IMR-90 (cell line): ENCODE data around the gene NAA30. TPM values are rescaled to one million over a fixed set of nuclear protein-coding genes. Genes with fewer than 3 reads are reported as not detected.

ENCODE experiments used
- ATAC-seq: fragments of 200-7000 bp; cut with Tn5 transposase; 2 replicates; pipeline ENCODE4 v1.9.1; 2020; ENCODE audit warnings: low read depth, mild to moderate bottlenecking, moderate library complexity
- BruUV-seq: library from RNA; stranded (reverse); fragments of 400-500 nt; replicated peaks from 2 replicates; lab custom pipeline; 2021; lab: Mats Ljungman, UMichigan
- CTCF ChIA-PET: fragments of 300-600 bp; formaldehyde crosslinking; extraction: SDS; loops from one replicate; lab custom pipeline; 2021; ENCODE audit warnings: antibody characterized with exemption; lab: Yijun Ruan, JAX
- POLR2A ChIA-PET: fragments of 300-600 bp; sonication (Branson Sonifier 250); formaldehyde crosslinking; loops from one replicate; lab custom pipeline; 2022; ENCODE audit warnings: antibody characterized with exemption; ENCODE audit not compliant: unreplicated experiment; lab: Charles Lee
- DNase-seq: peaks from one replicate; pipeline ENCODE4 v3.0.0; 2013
- H2AFZ ChIP-seq: replicated peaks from 2 replicates; pipeline ENCODE3; 2013; ENCODE audit warnings: low read length, mild to moderate bottlenecking; ENCODE audit not compliant: poor library complexity
- H2AK5ac ChIP-seq: 2 replicates; pipeline ENCODE4 v1.6.1; 2013; ENCODE audit warnings: low read depth, low read length, inconsistent platforms
- H2AK9ac ChIP-seq: replicated peaks from 2 replicates; pipeline ENCODE3; 2013; ENCODE audit warnings: mild to moderate bottlenecking, low read depth, low read length, moderate library complexity; ENCODE audit not compliant: poor library complexity
- H2BK120ac ChIP-seq: 2 replicates; pipeline ENCODE4 v1.6.1; 2013; ENCODE audit warnings: low read depth, low read length, inconsistent platforms
- H2BK15ac ChIP-seq: 3 replicates; pipeline ENCODE4 v1.6.1; 2013; ENCODE audit warnings: low read depth, low read length, inconsistent platforms
- H2BK20ac ChIP-seq: 2 replicates; pipeline ENCODE4 v1.6.1; 2013; ENCODE audit warnings: low read depth, mild to moderate bottlenecking, inconsistent platforms, low read length, moderate library complexity
- H2BK5ac ChIP-seq: 2 replicates; pipeline ENCODE4 v1.6.1; 2013; ENCODE audit warnings: mild to moderate bottlenecking, low read depth, low read length, inconsistent platforms; ENCODE audit not compliant: poor library complexity, severe bottlenecking
- H3K14ac ChIP-seq: replicated peaks from 2 replicates; pipeline ENCODE4 v1.6.1; 2013; ENCODE audit warnings: low read depth, low read length, inconsistent platforms
- H3K18ac ChIP-seq: 2 replicates; pipeline ENCODE4 v1.6.1; 2013; ENCODE audit warnings: low read depth, low read length, control low read depth
- H3K23ac ChIP-seq: 2 replicates; pipeline ENCODE4 v1.6.1; 2013; ENCODE audit warnings: low read depth, low read length, inconsistent platforms
- H3K27ac ChIP-seq: 2 replicates; pipeline ENCODE4 v1.5.1; 2013; ENCODE audit warnings: mild to moderate bottlenecking, control low read depth, low read length; ENCODE audit not compliant: insufficient read depth
- H3K27me3 ChIP-seq: 2 replicates; pipeline ENCODE4 v1.6.1; 2013; ENCODE audit warnings: low read length; ENCODE audit not compliant: control insufficient read depth, insufficient read depth
- H3K36me3 ChIP-seq: 2 replicates; pipeline ENCODE4 v1.6.1; 2013; ENCODE audit warnings: low read length, mixed read lengths; ENCODE audit not compliant: control insufficient read depth, insufficient read depth
- H3K4ac ChIP-seq: 2 replicates; pipeline ENCODE4 v1.6.1; 2013; ENCODE audit warnings: low read depth, low read length, inconsistent platforms
- H3K4me1 ChIP-seq: 2 replicates; pipeline ENCODE4 v1.6.1; 2013; ENCODE audit warnings: low read length, mixed read lengths; ENCODE audit not compliant: control insufficient read depth, insufficient read depth
- H3K4me2 ChIP-seq: 2 replicates; pipeline ENCODE4 v1.6.1; 2013; ENCODE audit warnings: low read depth, mild to moderate bottlenecking, control low read depth, low read length, moderate library complexity
- H3K4me3 ChIP-seq: 2 replicates; pipeline ENCODE4 v1.5.1; 2013; ENCODE audit warnings: low read depth, mild to moderate bottlenecking, control low read depth, low read length, moderate library complexity; ENCODE audit not compliant: insufficient read depth
- H3K56ac ChIP-seq: 2 replicates; pipeline ENCODE4 v1.6.1; 2013; ENCODE audit warnings: low read length, inconsistent platforms; ENCODE audit not compliant: insufficient read depth; ENCODE audit errors: extremely low read depth
- H3K79me1 ChIP-seq, 2 experiments: 2 replicates each; pipeline ENCODE4 v1.6.1; 2013; ENCODE audit warnings: low read length in 2 of 2, inconsistent platforms in 1 of 2, low read depth in 1 of 2
- H3K9ac ChIP-seq: 2 replicates; pipeline ENCODE4 v1.6.1; 2013; ENCODE audit warnings: low read depth, low read length, control low read depth
- H3K9me1 ChIP-seq: 2 replicates; pipeline ENCODE4 v1.6.1; 2013; ENCODE audit warnings: low read length, inconsistent platforms; ENCODE audit not compliant: insufficient read depth
- H3K9me3 ChIP-seq: 2 replicates; pipeline ENCODE4 v1.6.1; 2013; ENCODE audit warnings: low read length; ENCODE audit not compliant: control insufficient read depth, insufficient read depth
- H4K20me1 ChIP-seq: 2 replicates; pipeline ENCODE4 v1.6.1; 2013; ENCODE audit warnings: low read length, inconsistent platforms; ENCODE audit not compliant: insufficient read depth
- H4K5ac ChIP-seq: 2 replicates; pipeline ENCODE4 v1.6.1; 2013; ENCODE audit warnings: mild to moderate bottlenecking, low read depth, low read length, control low read depth
- H4K8ac ChIP-seq, 2 experiments: 2 replicates each; pipeline ENCODE4 v1.6.1; 2013; ENCODE audit warnings: low read depth in 2 of 2, low read length in 2 of 2, control low read depth in 1 of 2, inconsistent platforms in 1 of 2
- H4K91ac ChIP-seq: 2 replicates; pipeline ENCODE4 v1.6.1; 2013; ENCODE audit warnings: low read depth, low read length, inconsistent platforms; ENCODE audit not compliant: insufficient read depth
- MXI1 ChIP-seq: IDR thresholded peaks from 2 replicates; pipeline ENCODE4 v1.6.1; 2012; ENCODE audit warnings: low read depth, mild to moderate bottlenecking, low read length, moderate library complexity, borderline replicate concordance
- dilution Hi-C: fragments of 300-500 bp; cut with HindIII; formaldehyde crosslinking; loops from one replicate; pipeline ENCODE4 v1.14.3; 2018; ENCODE audit warnings: low sequenced_read_pairs; ENCODE audit not compliant: unreplicated experiment
- in situ Hi-C: fragments of 300-500 bp; cut with MboI; formaldehyde crosslinking; loops from 3 replicates; pipeline ENCODE4 v1.14.3; 2019; ENCODE audit warnings: low sequenced_read_pairs, inconsistent platforms, mixed read lengths
- intact Hi-C: fragments of 100-400 bp; cut with micrococcal nuclease; formaldehyde crosslinking; loops from 2 replicates; pipeline ENCODE4 v1.10.0; 2022
- polyA plus RNA-seq, 3 experiments: library from polyadenylated mRNA; depleted of rRNA; stranded (reverse); fragments of >200 nt; gene quantifications; 2 replicates each; pipeline ENCODE4 v1.2.3, GENCODE V29; 2012; ENCODE audit warnings: low replicate concordance in 1 of 3
- total RNA-seq: library from RNA; depleted of rRNA; stranded (reverse); fragments of >200 nt; gene quantifications from 2 replicates; pipeline ENCODE4 v1.2.3, GENCODE V29; 2012

The NAA30 gene
- total and polyA plus RNA-seq, 2 of the 4 experiments (the other 2 are of a cell fraction), result 5.8 to 24.4 TPM

DNA sequence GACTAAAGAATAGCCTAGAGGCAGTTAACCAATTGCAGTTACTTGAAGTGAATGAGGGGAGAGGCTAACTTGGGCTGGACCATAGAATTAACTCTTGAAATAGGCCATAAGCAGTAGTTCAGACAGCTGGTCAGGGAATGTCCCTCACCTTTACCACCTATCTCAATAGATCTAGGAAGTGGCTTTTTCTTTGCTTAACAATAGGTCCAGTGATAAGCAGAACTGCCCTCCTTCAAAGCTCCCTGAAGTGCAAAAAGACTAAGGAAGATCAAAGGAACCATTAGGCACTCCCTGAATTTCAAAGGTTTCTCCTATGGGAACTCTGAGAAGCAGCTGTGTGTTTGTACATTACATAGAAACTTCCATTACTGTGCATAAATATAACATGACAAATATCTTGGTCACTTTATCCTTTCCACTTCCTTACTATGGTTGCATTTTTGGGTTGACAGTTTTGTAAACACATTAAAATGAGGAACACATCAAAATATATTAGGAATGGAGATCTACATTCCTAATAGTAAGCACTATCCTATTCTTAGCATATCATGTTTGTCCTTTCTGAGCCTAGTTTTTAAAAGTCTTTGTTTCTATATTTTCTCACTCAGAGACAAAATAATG, 7.2 kb upstream of the NAA30 start:
- POLR2A ChIA-PET, result no interaction called here
- BruUV-seq, result no TSS peak
- Histone ChIP-seq H4K8ac (peak overlapping the region in 1 of 2 experiments; percentile 33; a peak in 2 of 4 replicates), H3K27ac (no peak overlapping the region), H3K4me1 (peaks cover 8% of the 10 kb centered on the region; the same call in 1 of the 2 replicates), H3K23ac (peak overlapping the region; percentile 91), H3K4me3 (no peak overlapping the region), H2BK5ac (peak overlapping the region; percentile 54), H3K4ac (peak overlapping the region; percentile 58; the same call in 1 of the 2 replicates), H4K20me1 (no peaks in the 10 kb centered on the region), H3K27me3 (no peaks in the 10 kb centered on the region), H2BK120ac (peak overlapping the region; percentile 86), H3K9me1 (no peaks in the 10 kb centered on the region; the same call in 1 of the 2 replicates), H3K9ac (no peak overlapping the region), H3K56ac (no peak overlapping the region), H3K14ac (peak overlapping the region; percentile 76), H2AFZ (no peak overlapping the region), H3K18ac (peak overlapping the region; percentile 52; the same call in 1 of the 2 replicates), H2BK15ac (peak overlapping the region; percentile 91; the same call in 1 of the 3 replicates), H2BK20ac (peak overlapping the region; percentile 72), H2AK9ac (no peak overlapping the region), H3K79me1 (no peaks in the 10 kb centered on the region), H2AK5ac (no peak overlapping the region), H4K5ac (peak overlapping the region; percentile 48; the same call in 1 of the 2 replicates), H3K36me3 (no peaks in the 10 kb centered on the region), H3K9me3 (no peaks in the 10 kb centered on the region), H3K4me2 (peak overlapping the region; percentile 43; the same call in 1 of the 2 replicates), H4K91ac (peak overlapping the region; percentile 52; the same call in 1 of the 2 replicates)
- ATAC-seq (peak; percentile 37), DNase-seq (no peak)
- intact Hi-C loops (no loop called here), dilution Hi-C loops (no loop called here), in situ Hi-C loops (no loop called here)
- CTCF ChIA-PET, result interaction anchor here (0.6 kb wide), 1 partner anchor 724 kb away, joined by 6 read pairs; no protein-coding TSS in a partner anchor
- TF ChIP-seq MXI1, result no peak
